Gastroesophageal sphincter (tissue), 4 donors: ENCODE data around the gene ZNF74. TPM values are rescaled to one million over a fixed set of nuclear protein-coding genes. Genes with fewer than 3 reads are reported as not detected.
"Not testable (repeated sequence)": the region's sequence is repeated elsewhere in the genome, so short reads cannot be mapped to it uniquely, and the experiment has no call there.

ENCODE experiments used
- ATAC-seq: fragments of 150-250 bp; one replicate; pipeline ENCODE4 v1.9.1; 2016; ENCODE audit warnings: mild to moderate bottlenecking, moderate library complexity
- H3K27ac ChIP-seq, 4 donors: fragments of 200-600 bp; sonication (generic) in 3 of 4; 1 replicate in 3 of 4; 2 replicates in 1 of 4; pipeline ENCODE4 v1.5.1; 2016 to 2019
- H3K27me3 ChIP-seq: fragments of 200-600 bp; sonication (generic); one replicate; pipeline ENCODE4 v1.5.1; 2019
- H3K36me3 ChIP-seq, 2 donors: fragments of 200-600 bp; sonication (generic); one replicate each; pipeline ENCODE4 v1.5.1; 2019; ENCODE audit warnings: control low read depth in 1 of 2
- H3K4me1 ChIP-seq, 3 donors: fragments of 200-600 bp; sonication (generic); 1 replicate in 2 of 3; 2 replicates in 1 of 3; pipeline ENCODE4 v1.5.1; 2016 to 2019; ENCODE audit warnings: control low read depth in 2 of 3
- H3K4me3 ChIP-seq, 2 donors: fragments of 200-600 bp; sonication (generic); one replicate each; pipeline ENCODE4 v1.5.1; 2019; ENCODE audit warnings: mild to moderate bottlenecking in 1 of 2, moderate library complexity in 1 of 2
- H3K9me3 ChIP-seq, 3 donors: fragments of 200-600 bp; sonication (generic); one replicate each; pipeline ENCODE4 v1.5.1; 2017 to 2019; ENCODE audit warnings: control low read depth in 2 of 3
- CTCF ChIP-seq, 4 experiments: fragments of 200-600 bp in 2 of 4; fragments of 450-650 bp in 2 of 4; sonication (generic) in 1 of 4; IDR thresholded peaks; one replicate each; pipeline ENCODE4 v1.5.1; 2017 to 2019; ENCODE audit warnings: antibody characterized with exemption in 4 of 4, mild to moderate bottlenecking in 2 of 4, moderate library complexity in 2 of 4
- EP300 ChIP-seq: sonication (generic); formaldehyde crosslinking; IDR thresholded peaks from one replicate; pipeline ENCODE4 v1.6.1; 2017; ENCODE audit warnings: antibody characterized with exemption, mild to moderate bottlenecking
- POLR2A ChIP-seq, 2 donors: fragments of 450-650 bp; IDR thresholded peaks; one replicate each; pipeline ENCODE4 v1.6.1; 2017; ENCODE audit warnings: antibody characterized with exemption in 2 of 2, mild to moderate bottlenecking in 2 of 2, moderate library complexity in 1 of 2
- POLR2AphosphoS5 ChIP-seq: sonication (generic); formaldehyde crosslinking; IDR thresholded peaks from one replicate; pipeline ENCODE4 v1.6.1; 2017; ENCODE audit warnings: antibody characterized with exemption
- WGBS, 2 donors: methylation state at CpG; one replicate each; pipeline ENCODE4 v1.1.5; 2018; ENCODE audit warnings: low coverage in 1 of 2; 5-methylcytosine and 5-hydroxymethylcytosine counted together
- total RNA-seq, 4 donors: library from RNA; depleted of rRNA; stranded (reverse); fragments of >200 nt; gene quantifications; one replicate each; pipeline ENCODE4 v1.1.0, GENCODE V29; 2016

Gene ZNF74
- total RNA-seq, 4 donors from 2014 or later: 8.6 to 19.9 (median 11.1) TPM

- no peak overlapping the region for H3K4me3 ChIP-seq
- ATAC-seq: no peak
- H3K27me3 ChIP-seq: peaks cover 4% of the 10 kb centered on the region
- TF ChIP-seq EP300: no peak
- no peak for TF ChIP-seq POLR2AphosphoS5
- no peak for TF ChIP-seq POLR2A (IDR thresholded peaks at IDR 0.05)
- TF ChIP-seq CTCF (IDR thresholded peaks at IDR 0.05): no peak
- 81 to 90% methylated on average over 2 to 4 of the region's 4 CpGs for WGBS, 2 donors
- no peaks in the 10 kb centered on the region for H3K36me3 ChIP-seq
- no peaks in the 10 kb centered on the region for H3K4me1 ChIP-seq
- no peak overlapping the region for H3K27ac ChIP-seq
- H3K9me3 ChIP-seq: no peaks in the 10 kb centered on the region
Observed at GRCh38 chr22:20378110-20378509, 15.8 kb upstream of the ZNF74 start.

GRCh38 chr22:20378684-20379083 is 15.3 kb upstream of the ZNF74 start:
- not testable (repeated sequence) for H3K27ac ChIP-seq, H3K4me3 ChIP-seq, H3K27me3 ChIP-seq, H3K9me3 ChIP-seq, H3K36me3 ChIP-seq, H3K4me1 ChIP-seq, ATAC-seq
- 80 to 90% methylated on average over 1 to 2 of the region's 5 CpGs for WGBS, 2 donors

- no peak for ATAC-seq
- Histone ChIP-seq H3K9me3 (no peaks in the 10 kb centered on the region), H3K4me3 (no peak overlapping the region), H3K36me3 (no peaks in the 10 kb centered on the region), H3K27ac (no peak overlapping the region), H3K4me1 (no peaks in the 10 kb centered on the region), H3K27me3 (peaks cover 27% of the 10 kb centered on the region)
- no peak for TF ChIP-seq POLR2A (IDR thresholded peaks at IDR 0.05)
- TF ChIP-seq CTCF (IDR thresholded peaks at IDR 0.05): no peak
- no peak for TF ChIP-seq EP300
- TF ChIP-seq POLR2AphosphoS5: no peak
- WGBS, 2 donors: 38% methylated on average over 1 of the region's 1 CpG; no CpG with 5 or more reads in 1 of the 2 donors
Observed at GRCh38 chr22:20380486-20380885, 13.5 kb upstream of the ZNF74 start.

GRCh38 chr22:20383538-20383937 is 10.4 kb upstream of the ZNF74 start:
- H3K4me1 ChIP-seq: no peaks in the 10 kb centered on the region
- H3K4me3 ChIP-seq: no peak overlapping the region
- H3K36me3 ChIP-seq: no peaks in the 10 kb centered on the region
- H3K9me3 ChIP-seq: no peaks in the 10 kb centered on the region
- TF ChIP-seq CTCF (IDR thresholded peaks at IDR 0.05): no peak
- no peak for TF ChIP-seq POLR2A (IDR thresholded peaks at IDR 0.05)
- TF ChIP-seq POLR2AphosphoS5: no peak
- TF ChIP-seq EP300: no peak
- peaks cover 36% of the 10 kb centered on the region for H3K27me3 ChIP-seq
- H3K27ac ChIP-seq: no peak overlapping the region
- ATAC-seq: no peak
- WGBS, 2 donors: 64 to 79% methylated on average over 9 of the region's 9 CpGs

- TF ChIP-seq EP300 (no peak), POLR2A (IDR thresholded peaks at IDR 0.05) (no peak), CTCF (IDR thresholded peaks at IDR 0.05) (no peak), POLR2AphosphoS5 (no peak)
- no peaks in the 10 kb centered on the region for H3K36me3 ChIP-seq
- WGBS, 2 donors: 57 to 64% methylated on average over 2 of the region's 2 CpGs
- peaks cover 36% of the 10 kb centered on the region for H3K27me3 ChIP-seq
- no peak overlapping the region for H3K4me3 ChIP-seq
- no peak overlapping the region for H3K27ac ChIP-seq
- H3K9me3 ChIP-seq: no peaks in the 10 kb centered on the region
- no peak for ATAC-seq
- no peaks in the 10 kb centered on the region for H3K4me1 ChIP-seq
Observed at GRCh38 chr22:20384171-20384570, 9.8 kb upstream of the ZNF74 start.

GRCh38 chr22:20384865-20385264 is 9.1 kb upstream of the ZNF74 start:
- Histone ChIP-seq H3K36me3 (no peaks in the 10 kb centered on the region), H3K9me3 (no peaks in the 10 kb centered on the region), H3K27ac (no peak overlapping the region), H3K27me3 (peaks cover 36% of the 10 kb centered on the region), H3K4me1 (no peaks in the 10 kb centered on the region), H3K4me3 (no peak overlapping the region)
- TF ChIP-seq POLR2AphosphoS5 (no peak), CTCF (IDR thresholded peaks at IDR 0.05) (no peak), POLR2A (IDR thresholded peaks at IDR 0.05) (no peak), EP300 (no peak)
- 82 to 100% methylated on average over 1 to 5 of the region's 6 CpGs for WGBS, 2 donors
- ATAC-seq: no peak
